GM18507 (cell line): ENCODE measurements around the gene ENPP6.
"Not testable (repeated sequence)": the region's sequence is repeated elsewhere in the genome, so short reads cannot be mapped to it uniquely, and the experiment has no call there.

Source experiments
- DNase-seq: peaks from one replicate; pipeline ENCODE4 v3.0.0; 2011; ENCODE audit warnings: low read depth; ENCODE audit not compliant: insufficient read length; ENCODE audit errors: extremely low spot score
- FAIRE-seq: peaks from 2 replicates; lab custom pipeline; 2011; peaks lifted over from hg19 to GRCh38; lab: Jason Lieb, UNC

ENPP6 gene

GRCh38 chr4:184238072-184238745 lies 20.5 kb upstream of the ENPP6 start:
- FAIRE-seq (no peak), DNase-seq (no peak)

- DNase-seq (no peak), FAIRE-seq (no peak)
Observed at GRCh38 chr4:184237612-184238011, 19.9 kb upstream of the ENPP6 start.

- DNase-seq (no peak), FAIRE-seq (no peak)
Observed at GRCh38 chr4:184235526-184235925, 17.9 kb upstream of the ENPP6 start.

GRCh38 chr4:184234155-184234554 lies 16.5 kb upstream of the ENPP6 start:
- DNase-seq (no peak), FAIRE-seq (no peak)

- FAIRE-seq (no peak), DNase-seq (no peak)
Observed at GRCh38 chr4:184232975-184233374, 15.3 kb upstream of the ENPP6 start.

- no peak for FAIRE-seq
- no peak for DNase-seq
Observed at GRCh38 chr4:184232202-184232601, 14.5 kb upstream of the ENPP6 start.

- no peak for DNase-seq
- FAIRE-seq: no peak
Observed at GRCh38 chr4:184231573-184231972, 13.9 kb upstream of the ENPP6 start.

GRCh38 chr4:184228056-184228705 lies 10.5 kb upstream of the ENPP6 start:
- no peak for DNase-seq
- no peak for FAIRE-seq

- DNase-seq (no peak), FAIRE-seq (no peak)
Observed at GRCh38 chr4:184216515-184216914, 1.2 kb downstream of the ENPP6 start.

- DNase-seq: no peak
Observed at GRCh38 chr4:184215709-184216328, 1.9 kb downstream of the ENPP6 start.

GRCh38 chr4:184214931-184215330 lies 2.7 kb downstream of the ENPP6 start:
- DNase-seq (no peak), FAIRE-seq (no peak)

More at GRCh38 chr4:184215709-184216328, 1.9 kb downstream of the ENPP6 start:
- FAIRE-seq: no peak

- DNase-seq, FAIRE-seq: not testable (repeated sequence)
Observed at GRCh38 chr4:184207734-184208607, 9.7 kb downstream of the ENPP6 start.

- FAIRE-seq (no peak), DNase-seq (no peak)
Observed at GRCh38 chr4:184205243-184205642, 12.4 kb downstream of the ENPP6 start.

- no peak for DNase-seq
- FAIRE-seq: no peak
Observed at GRCh38 chr4:184203300-184203699, 14.4 kb downstream of the ENPP6 start.

- FAIRE-seq (no peak), DNase-seq (no peak)
Observed at GRCh38 chr4:184201179-184201578, 16.5 kb downstream of the ENPP6 start.

GRCh38 chr4:184200296-184200695 lies 17.4 kb downstream of the ENPP6 start:
- DNase-seq (no peak), FAIRE-seq (no peak)

- no peak for DNase-seq
- FAIRE-seq: no peak
Observed at GRCh38 chr4:184199780-184200179, 17.9 kb downstream of the ENPP6 start.

GRCh38 chr4:184198190-184198589 lies 19.5 kb downstream of the ENPP6 start:
- no peak for FAIRE-seq

GRCh38 chr4:184197536-184198082 lies 20.1 kb downstream of the ENPP6 start:
- DNase-seq (no peak), FAIRE-seq (no peak)

More at GRCh38 chr4:184198190-184198589, 19.5 kb downstream of the ENPP6 start:
- DNase-seq: no peak
